NCI-H446 treated with DMSO at 0.1 percent for 48 hours (cell line): Measurements from ENCODE around the gene NR6A1.

Source experiments
- DNase-seq: peaks from one replicate; lab custom pipeline; 2025; lab: John Stamatoyannopoulos, UW

Gene NR6A1

GRCh38 chr9:124503713-124504529, 267.2 kb downstream of the NR6A1 start:
- DNase-seq: no peak

DNA sequence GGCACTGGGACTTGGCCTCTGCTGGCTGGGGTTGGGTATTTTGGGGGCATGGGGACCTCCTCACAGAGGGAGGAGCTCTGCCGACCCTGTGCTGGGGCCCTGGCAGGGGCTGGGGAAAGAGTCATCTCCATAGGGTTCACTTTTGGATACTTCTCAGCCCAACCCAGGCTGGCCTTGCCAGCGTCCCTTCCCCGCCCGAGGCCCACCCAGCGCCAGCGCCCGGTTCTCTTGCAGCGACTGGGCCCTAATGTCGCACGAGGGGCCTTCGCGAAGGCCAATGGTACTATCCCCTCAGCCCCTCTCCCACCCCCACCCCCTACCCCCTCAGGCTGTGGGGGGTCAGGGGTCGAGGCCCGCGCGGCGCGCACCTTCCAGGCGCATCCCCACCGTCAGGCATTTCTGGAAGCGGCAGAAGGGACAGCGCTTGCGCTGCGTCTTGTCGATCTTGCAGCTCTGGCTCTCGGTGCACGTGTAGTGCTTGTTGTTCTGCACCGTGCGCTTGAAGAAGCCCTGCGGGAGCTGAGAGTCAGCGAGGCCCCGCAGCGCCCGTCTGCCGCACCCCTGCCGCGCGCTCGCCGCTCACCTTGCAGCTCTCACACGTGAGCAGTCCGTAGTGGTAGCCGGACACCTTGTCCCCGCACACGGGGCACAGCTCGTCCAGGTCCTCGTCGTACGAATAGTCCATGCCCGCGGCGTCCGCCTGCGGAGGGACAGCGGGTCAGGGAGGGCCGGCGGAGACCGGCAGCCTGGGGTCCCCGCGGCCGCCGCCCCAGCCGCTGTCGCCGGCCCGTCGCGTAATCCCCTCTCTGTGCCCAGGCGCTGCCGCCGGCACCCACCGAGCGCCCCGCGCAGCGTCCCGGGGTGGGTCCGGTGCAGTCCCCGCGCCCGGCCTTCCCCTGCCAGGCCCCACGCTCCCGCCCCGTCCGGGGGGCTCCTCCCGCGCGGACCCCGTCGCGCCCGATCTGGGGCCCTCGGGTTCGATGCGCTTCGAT, 268.1 kb downstream of the NR6A1 start:
- DNase-seq: no peak

DNA sequence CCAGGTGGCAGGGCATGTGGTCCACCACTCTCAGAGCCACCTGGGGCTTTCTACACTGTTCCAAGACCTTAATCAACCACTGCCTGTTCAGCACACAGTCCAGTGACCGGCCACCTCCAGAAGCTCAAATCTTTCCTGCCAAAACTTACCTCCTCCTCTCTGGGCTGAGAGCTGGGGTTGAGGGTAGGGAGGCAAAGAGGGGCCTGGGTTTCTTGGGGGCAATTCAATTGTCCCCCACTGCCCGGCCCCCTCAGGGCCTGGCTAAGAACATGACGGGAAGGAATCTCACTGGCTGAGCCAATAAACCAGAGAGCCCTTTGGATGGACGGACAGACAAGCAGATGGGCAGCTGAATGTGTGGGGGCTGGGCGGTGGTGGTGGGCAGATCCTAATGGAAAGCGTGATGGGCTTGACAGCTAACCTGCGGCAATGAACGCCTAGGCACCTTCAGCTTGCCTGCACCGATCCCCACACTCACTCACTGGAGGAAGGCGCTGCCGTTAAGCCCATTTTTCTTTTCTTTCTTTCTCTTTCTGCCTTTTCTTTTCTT, 269.3 kb downstream of the NR6A1 start:
- no peak for DNase-seq

- no peak for DNase-seq
Observed at GRCh38 chr9:124500796-124501611, 270.1 kb downstream of the NR6A1 start.

DNA sequence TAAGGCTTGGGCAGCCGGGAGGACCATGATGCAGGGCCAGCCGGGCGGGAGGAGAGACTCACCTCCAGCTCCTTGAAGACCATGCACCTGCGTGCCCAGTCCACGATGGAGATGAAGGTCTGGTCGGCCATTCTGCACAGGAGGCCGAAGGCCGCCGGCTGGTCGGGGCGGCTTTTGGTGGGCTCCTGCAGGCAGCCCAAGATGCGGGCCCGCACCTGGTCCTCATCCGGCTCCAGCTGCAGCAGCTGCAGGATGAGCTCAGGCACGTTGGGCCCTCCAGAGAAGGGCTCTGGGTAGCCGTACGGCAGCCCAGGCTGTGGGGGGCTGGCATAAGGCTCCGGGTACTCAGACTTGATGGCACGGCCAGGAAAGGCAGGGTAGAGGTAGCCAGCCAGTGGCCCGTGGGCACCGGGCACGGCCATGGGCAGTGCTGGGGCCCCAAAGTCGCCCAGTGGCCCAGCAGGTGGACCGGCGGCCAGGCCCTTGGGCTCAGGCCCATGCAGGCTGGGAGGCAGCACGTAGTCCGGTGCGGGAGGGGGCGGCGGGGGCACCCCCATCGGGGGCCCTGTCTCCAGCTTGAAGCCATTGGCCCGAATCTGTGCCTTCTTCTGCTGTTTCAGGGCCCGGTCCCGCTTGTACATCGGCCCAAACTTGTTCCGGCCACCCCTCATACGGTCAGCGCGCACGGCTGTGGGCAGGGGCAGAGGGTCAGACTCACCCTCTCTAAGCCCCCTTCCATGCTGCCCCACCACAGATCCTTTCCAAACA, 270.9 kb downstream of the NR6A1 start:
- DNase-seq: no peak

DNA sequence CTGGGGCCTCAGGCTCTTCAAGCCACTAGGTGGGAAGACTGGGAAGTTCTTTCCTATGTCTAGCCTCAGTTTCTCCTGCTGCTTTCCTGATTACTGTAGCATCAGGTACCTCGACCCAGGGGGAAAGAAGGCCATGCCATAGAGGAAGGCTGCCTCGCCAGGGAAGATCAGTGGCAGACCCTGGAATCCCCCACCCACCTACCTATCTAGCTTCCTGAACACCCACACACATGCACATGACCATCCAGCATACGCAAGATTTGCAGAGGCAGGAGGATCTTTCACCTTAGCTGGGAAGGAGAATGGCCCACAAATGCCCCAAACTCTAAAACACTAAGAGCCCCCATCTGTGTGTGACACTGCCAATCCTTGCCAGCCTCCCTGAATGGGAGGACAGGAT, 271.9 kb downstream of the NR6A1 start:
- no peak for DNase-seq

- no peak for DNase-seq
Observed at GRCh38 chr9:124498499-124499146, 272.5 kb downstream of the NR6A1 start.

- no peak for DNase-seq
Observed at GRCh38 chr9:124498040-124498439, 273.1 kb downstream of the NR6A1 start.

GRCh38 chr9:124497441-124497840, 273.7 kb downstream of the NR6A1 start:
- no peak for DNase-seq

DNA sequence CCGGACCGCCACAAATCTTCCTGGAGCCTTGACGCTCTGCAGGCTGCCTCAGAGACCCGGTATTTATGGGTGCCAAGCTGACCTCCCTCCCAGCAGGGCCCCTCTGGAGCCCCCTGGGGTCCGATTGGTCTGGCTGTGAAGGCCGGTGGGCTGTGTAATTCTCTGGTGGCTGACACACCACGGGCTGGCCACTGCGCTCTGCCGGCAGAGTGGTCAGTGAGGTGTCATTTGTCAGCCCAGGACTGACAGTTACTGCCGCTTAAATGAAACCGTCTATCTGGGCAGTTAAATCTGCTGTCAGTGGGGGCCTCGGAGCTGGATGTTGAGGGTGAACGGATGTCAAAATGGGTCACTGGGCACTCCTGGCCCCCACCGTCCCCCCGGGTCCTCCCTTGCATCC, 274.6 kb downstream of the NR6A1 start:
- no peak for DNase-seq

GRCh38 chr9:124496075-124496449, 275.0 kb downstream of the NR6A1 start:
- DNase-seq: no peak

DNA sequence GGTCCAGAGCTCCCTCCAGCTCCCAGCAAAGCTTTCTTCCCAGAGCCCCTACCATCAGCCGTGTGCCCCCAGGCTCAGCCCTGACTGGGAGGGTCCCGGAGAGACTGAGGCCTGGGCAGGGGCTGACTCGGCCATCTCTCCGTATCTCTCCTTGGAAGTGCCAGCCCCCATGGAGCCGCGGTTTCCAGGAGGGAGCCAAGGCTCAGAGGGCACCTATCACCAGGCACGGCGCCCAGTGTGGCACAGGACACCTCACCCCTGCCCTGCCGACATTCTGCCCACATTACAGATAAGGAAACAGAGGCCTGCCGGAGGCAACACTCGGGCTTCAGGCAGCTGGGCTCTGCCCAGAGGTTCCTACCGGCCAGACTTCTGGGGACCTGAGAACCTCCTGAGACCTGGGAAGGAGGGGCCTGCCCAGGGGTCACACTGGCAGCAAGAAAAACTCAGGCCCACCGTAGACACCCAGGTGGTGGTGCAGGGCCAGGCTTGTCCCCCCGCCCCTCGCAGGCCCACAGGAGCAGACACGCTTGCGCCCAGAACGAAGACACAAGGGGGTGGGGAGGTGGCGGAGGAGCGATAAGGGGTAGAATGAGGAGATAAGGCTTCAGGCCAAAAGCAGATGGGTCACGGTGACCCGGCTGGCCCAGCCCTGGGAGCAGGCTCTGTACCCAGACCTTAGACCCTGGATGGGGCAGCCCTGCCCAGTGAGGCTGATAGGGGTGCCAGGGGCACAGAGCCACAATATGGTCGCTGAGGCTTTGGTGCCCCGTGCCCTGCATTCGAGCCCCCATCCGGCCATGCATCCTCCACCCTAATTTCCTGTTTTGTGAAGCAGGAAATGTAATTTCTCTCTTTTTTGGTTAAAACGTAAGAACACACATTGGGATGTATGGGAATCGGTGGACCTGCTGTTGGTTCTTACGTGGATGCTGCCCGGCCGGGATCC, 275.7 kb downstream of the NR6A1 start:
- no peak for DNase-seq

GRCh38 chr9:124493794-124494479, 277.2 kb downstream of the NR6A1 start:
- DNase-seq: no peak

DNA sequence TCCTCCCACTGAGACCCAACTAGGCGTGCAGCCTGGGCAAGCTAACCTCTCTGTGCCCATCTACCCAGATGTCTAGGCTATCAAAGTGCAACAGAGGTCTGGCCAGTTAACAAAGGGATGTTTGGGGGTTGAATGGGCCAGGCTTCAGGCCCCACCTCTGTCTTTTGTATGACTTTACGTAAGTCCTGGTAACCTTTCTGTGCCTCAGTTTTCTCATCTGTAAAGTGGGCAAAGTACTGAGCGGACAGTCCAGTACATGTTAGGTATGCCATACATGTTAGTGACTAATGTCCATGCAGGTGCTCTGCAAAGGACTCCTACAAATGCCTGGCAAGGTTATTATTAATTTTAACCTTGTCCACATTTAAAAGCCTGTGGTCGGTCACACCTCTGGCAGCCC, 277.9 kb downstream of the NR6A1 start:
- no peak for DNase-seq

DNA sequence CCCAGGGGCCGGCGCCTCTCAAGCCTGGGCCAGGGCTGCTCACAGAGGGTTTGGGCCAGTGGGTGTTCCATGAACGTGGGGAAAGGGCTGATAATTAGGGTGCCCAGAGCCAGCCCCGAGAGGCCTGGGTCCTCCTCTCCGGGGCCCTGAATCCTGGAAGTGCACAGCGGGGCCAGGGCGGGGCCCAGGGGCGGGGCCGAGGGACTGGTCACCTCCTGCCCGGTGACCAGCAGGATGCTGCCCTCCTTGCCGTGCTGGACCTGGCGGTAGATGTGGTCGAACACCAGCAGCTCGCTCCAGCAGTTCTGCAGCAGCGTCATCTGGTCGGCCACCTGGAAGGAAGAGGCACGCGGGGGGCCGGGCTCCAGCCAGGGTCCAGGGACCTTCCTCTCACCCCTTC, 278.3 kb downstream of the NR6A1 start:
- DNase-seq: no peak

DNA sequence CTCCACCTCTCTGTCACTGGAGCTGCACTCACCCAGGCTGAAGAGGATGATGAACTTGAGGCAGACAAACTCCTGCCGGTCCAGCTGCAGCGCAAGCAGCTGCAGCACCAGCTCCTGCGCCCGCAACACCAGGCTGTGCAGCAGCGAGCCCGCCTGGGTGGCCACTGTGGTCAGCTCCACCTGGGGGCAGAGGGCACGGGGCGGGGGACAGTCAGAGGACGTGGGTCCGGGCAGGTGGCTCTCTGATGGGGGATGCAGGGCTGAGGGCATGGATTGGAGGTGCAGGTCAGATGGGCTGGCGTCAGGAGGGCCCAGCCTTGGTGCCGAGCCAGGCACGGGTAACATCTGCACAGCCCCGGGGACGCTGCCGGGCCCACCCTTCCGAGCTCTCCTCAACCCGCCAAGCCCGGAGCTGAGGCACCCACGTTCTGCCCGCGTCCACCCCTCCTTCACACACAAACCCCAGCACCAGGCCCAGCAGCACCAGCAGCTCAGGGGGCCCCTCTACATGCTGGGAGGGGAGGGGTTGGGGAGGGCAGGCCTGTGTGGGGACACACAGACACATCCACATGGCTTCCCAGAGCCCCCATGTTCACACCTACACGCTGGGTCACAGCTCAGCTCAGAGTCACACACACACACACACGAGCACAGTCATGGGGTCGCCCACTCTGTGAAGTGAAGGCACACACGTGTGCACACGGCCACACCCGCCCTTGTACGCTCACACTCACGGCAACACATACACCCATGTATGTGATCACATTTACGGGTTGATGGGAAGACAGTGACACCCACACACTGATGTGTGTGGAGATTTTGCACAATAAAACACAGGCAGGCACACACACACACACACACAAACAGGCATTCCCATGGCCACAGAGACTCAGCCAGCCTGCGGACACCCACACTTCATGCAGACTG, 279.8 kb downstream of the NR6A1 start:
- DNase-seq: no peak

DNA sequence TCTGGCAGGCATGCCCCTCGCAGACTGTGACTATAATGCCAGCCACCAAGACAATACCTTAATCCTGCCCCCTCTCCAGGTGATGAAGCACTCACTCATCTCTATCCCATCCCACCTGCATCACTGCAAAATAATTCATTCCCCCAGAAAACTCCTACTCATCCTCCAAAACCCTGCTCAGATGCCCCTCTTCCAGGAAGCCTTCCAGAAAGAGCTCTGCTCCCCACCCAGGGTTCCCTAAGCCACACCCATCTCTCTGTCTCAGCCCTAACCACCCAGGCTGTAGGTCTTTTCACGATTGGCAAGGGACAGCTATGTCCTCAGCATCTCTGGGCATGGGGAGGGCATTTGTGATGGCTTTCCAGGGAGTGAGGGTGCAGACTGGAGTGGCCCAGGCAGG, 281.1 kb downstream of the NR6A1 start:
- DNase-seq: no peak

DNA sequence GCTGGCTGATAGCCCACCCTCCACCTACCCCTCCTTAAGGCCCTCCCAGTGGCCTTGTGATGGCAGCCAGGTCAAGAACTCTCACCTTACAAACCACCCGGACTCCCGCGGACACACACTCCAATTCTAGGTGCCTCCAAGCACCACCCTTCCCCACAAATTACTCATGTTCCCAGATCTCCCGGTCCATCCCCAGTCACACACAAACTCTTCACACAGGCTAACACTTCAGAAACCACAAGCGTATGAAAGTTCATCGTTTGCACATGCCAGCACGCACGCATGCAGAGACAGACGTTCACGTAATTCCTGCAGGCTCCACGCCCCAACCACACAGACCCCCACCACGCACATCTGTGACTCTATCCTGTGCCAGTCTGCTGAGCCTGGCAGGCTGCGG, 281.9 kb downstream of the NR6A1 start:
- no peak for DNase-seq
